Stimulated activated naive B cell treated with anti-CD40 and anti-IgM and Interleukin-4, amounts not matched to agents 10 μg/mL and 1 μg/mL and 100 μg/mL, for 72 hours (primary cell): ENCODE measurements around the gene FKBP6.

ENCODE experiments used
- ATAC-seq, 2 donors: fragments of 150-1000 bp; cut with Tn5 transposase; replicated peaks; 2 replicates each; pipeline ENCODE4 v1.10.0; 2021; ENCODE audit warnings: moderate library complexity in 1 of 2
- DNase-seq: peaks from one replicate; pipeline ENCODE4 v3.0.0; 2021
- H3K27ac Mint-ChIP-seq: one replicate; pipeline ENCODE4 v1.8.0; 2022; ENCODE audit warnings: mild to moderate bottlenecking, mixed read lengths
- H3K27me3 Mint-ChIP-seq, 2 donors: one replicate each; pipeline ENCODE4 v1.8.0; 2022; ENCODE audit warnings: mixed read lengths in 2 of 2
- H3K36me3 Mint-ChIP-seq, 2 donors: one replicate each; pipeline ENCODE4 v1.8.0; 2022; ENCODE audit warnings: mixed read lengths in 2 of 2, mild to moderate bottlenecking in 1 of 2
- H3K4me1 Mint-ChIP-seq, 2 donors: one replicate each; pipeline ENCODE4 v1.8.0; 2022; ENCODE audit warnings: mixed read lengths in 2 of 2, mild to moderate bottlenecking in 1 of 2
- H3K4me3 Mint-ChIP-seq, 2 donors: one replicate each; pipeline ENCODE4 v1.8.0; 2022; ENCODE audit warnings: mild to moderate bottlenecking in 2 of 2, mixed read lengths in 2 of 2, moderate library complexity in 1 of 2
- H3K9me3 Mint-ChIP-seq, 2 donors: one replicate each; pipeline ENCODE4 v1.8.0; 2022; ENCODE audit warnings: mixed read lengths in 2 of 2, mild to moderate bottlenecking in 1 of 2

FKBP6 gene

GRCh38 chr7:73338321-73338720 is 10.4 kb downstream of the FKBP6 start:
- no peaks in the 10 kb centered on the region for H3K9me3 Mint-ChIP-seq
- DNase-seq (no peak), ATAC-seq (no peak)
- no peaks in the 10 kb centered on the region for H3K4me1 Mint-ChIP-seq
- H3K4me3 Mint-ChIP-seq = no peak overlapping the region
- H3K27ac Mint-ChIP-seq = no peak overlapping the region
- no peaks in the 10 kb centered on the region for H3K36me3 Mint-ChIP-seq
- peaks cover 0 to 5% of the 10 kb centered on the region in 2 donors for H3K27me3 Mint-ChIP-seq

- Mint-ChIP-seq H3K27me3 (peaks cover 0 to 13% of the 10 kb centered on the region in 2 donors), H3K27ac (no peak overlapping the region), H3K9me3 (no peaks in the 10 kb centered on the region), H3K36me3 (no peaks in the 10 kb centered on the region), H3K4me1 (peaks cover 0 to 4% of the 10 kb centered on the region in 2 donors), H3K4me3 (no peak overlapping the region)
- ATAC-seq (no peak), DNase-seq (no peak)
Observed at GRCh38 chr7:73340514-73340913, 12.6 kb downstream of the FKBP6 start.

GRCh38 chr7:73341877-73342276 is 13.9 kb downstream of the FKBP6 start:
- no peaks in the 10 kb centered on the region for H3K36me3 Mint-ChIP-seq
- H3K9me3 Mint-ChIP-seq = no peaks in the 10 kb centered on the region
- DNase-seq (no peak), ATAC-seq (no peak)
- no peak overlapping the region for H3K4me3 Mint-ChIP-seq
- peaks cover 0 to 7% of the 10 kb centered on the region in 2 donors for H3K4me1 Mint-ChIP-seq
- no peak overlapping the region for H3K27ac Mint-ChIP-seq
- H3K27me3 Mint-ChIP-seq = peaks cover 0 to 16% of the 10 kb centered on the region in 2 donors

GRCh38 chr7:73342645-73343044 is 14.7 kb downstream of the FKBP6 start:
- ATAC-seq (no peak), DNase-seq (no peak)
- Mint-ChIP-seq H3K9me3 (no peaks in the 10 kb centered on the region), H3K4me3 (no peak overlapping the region), H3K4me1 (peaks cover 0 to 7% of the 10 kb centered on the region in 2 donors), H3K27ac (no peak overlapping the region), H3K36me3 (no peaks in the 10 kb centered on the region), H3K27me3 (peaks cover 0 to 16% of the 10 kb centered on the region in 2 donors)

GRCh38 chr7:73343671-73344380 is 15.9 kb downstream of the FKBP6 start:
- H3K27me3 Mint-ChIP-seq = peaks cover 0 to 20% of the 10 kb centered on the region in 2 donors
- no peaks in the 10 kb centered on the region for H3K9me3 Mint-ChIP-seq
- H3K4me3 Mint-ChIP-seq = no peak overlapping the region
- H3K4me1 Mint-ChIP-seq = peaks cover 0 to 7% of the 10 kb centered on the region in 2 donors
- ATAC-seq (no peak), DNase-seq (no peak)
- H3K27ac Mint-ChIP-seq = no peak overlapping the region
- H3K36me3 Mint-ChIP-seq = no peaks in the 10 kb centered on the region

GRCh38 chr7:73345538-73345937 is 17.6 kb downstream of the FKBP6 start:
- Mint-ChIP-seq H3K9me3 (no peaks in the 10 kb centered on the region), H3K4me3 (no peak overlapping the region), H3K36me3 (no peaks in the 10 kb centered on the region), H3K27ac (no peak overlapping the region), H3K27me3 (peaks cover 0 to 20% of the 10 kb centered on the region in 2 donors), H3K4me1 (peaks cover 0 to 7% of the 10 kb centered on the region in 2 donors)
- ATAC-seq (no peak), DNase-seq (no peak)

- no peak overlapping the region for H3K27ac Mint-ChIP-seq
- DNase-seq (no peak), ATAC-seq (no peak)
- peaks cover 0 to 20% of the 10 kb centered on the region in 2 donors for H3K27me3 Mint-ChIP-seq
- H3K9me3 Mint-ChIP-seq = no peaks in the 10 kb centered on the region
- no peaks in the 10 kb centered on the region for H3K36me3 Mint-ChIP-seq
- peaks cover 0 to 7% of the 10 kb centered on the region in 2 donors for H3K4me1 Mint-ChIP-seq
- no peak overlapping the region for H3K4me3 Mint-ChIP-seq
Observed at GRCh38 chr7:73345951-73346350, 18.0 kb downstream of the FKBP6 start.

- Mint-ChIP-seq H3K27ac (no peak overlapping the region), H3K27me3 (peaks cover 0 to 10% of the 10 kb centered on the region in 2 donors), H3K4me1 (peaks cover 0 to 7% of the 10 kb centered on the region in 2 donors), H3K9me3 (peaks cover 6 to 11% of the 10 kb centered on the region in 2 donors), H3K4me3 (no peak overlapping the region), H3K36me3 (peaks cover 0 to 5% of the 10 kb centered on the region in 2 donors)
- DNase-seq (no peak), ATAC-seq (no peak)
Observed at GRCh38 chr7:73349763-73350162, 21.8 kb downstream of the FKBP6 start.

- Mint-ChIP-seq H3K36me3 (peaks cover 0 to 5% of the 10 kb centered on the region in 2 donors), H3K27ac (no peak overlapping the region), H3K9me3 (peaks cover 6 to 11% of the 10 kb centered on the region in 2 donors), H3K27me3 (peaks cover 0 to 7% of the 10 kb centered on the region in 2 donors), H3K4me1 (peaks cover 0 to 4% of the 10 kb centered on the region in 2 donors), H3K4me3 (no peak overlapping the region)
- DNase-seq = no peak
- ATAC-seq = no peak
Observed at GRCh38 chr7:73350306-73351068, 22.5 kb downstream of the FKBP6 start.

GRCh38 chr7:73351447-73352167 is 23.6 kb downstream of the FKBP6 start:
- H3K27ac Mint-ChIP-seq = no peak overlapping the region
- ATAC-seq (peak in 1 of 2 donors; percentile 7), DNase-seq (no peak)
- peaks cover 6 to 11% of the 10 kb centered on the region in 2 donors for H3K9me3 Mint-ChIP-seq
- no peaks in the 10 kb centered on the region for H3K4me1 Mint-ChIP-seq
- H3K4me3 Mint-ChIP-seq = no peak overlapping the region
- H3K27me3 Mint-ChIP-seq = peaks cover 0 to 4% of the 10 kb centered on the region in 2 donors
- peaks cover 0 to 5% of the 10 kb centered on the region in 2 donors for H3K36me3 Mint-ChIP-seq

- H3K36me3 Mint-ChIP-seq = peaks cover 0 to 5% of the 10 kb centered on the region in 2 donors
- H3K4me3 Mint-ChIP-seq = no peak overlapping the region
- DNase-seq (no peak), ATAC-seq (no peak)
- H3K27me3 Mint-ChIP-seq = peaks cover 2 to 4% of the 10 kb centered on the region in 2 donors
- peaks cover 0 to 2% of the 10 kb centered on the region in 2 donors for H3K4me1 Mint-ChIP-seq
- no peak overlapping the region for H3K27ac Mint-ChIP-seq
- peaks cover 6 to 11% of the 10 kb centered on the region in 2 donors for H3K9me3 Mint-ChIP-seq
Observed at GRCh38 chr7:73352784-73353183, 24.8 kb downstream of the FKBP6 start.

GRCh38 chr7:73353243-73353642 is 25.3 kb downstream of the FKBP6 start:
- Mint-ChIP-seq H3K27ac (no peak overlapping the region), H3K27me3 (peaks cover 2 to 6% of the 10 kb centered on the region in 2 donors), H3K9me3 (peaks cover 6 to 11% of the 10 kb centered on the region in 2 donors), H3K4me3 (no peak overlapping the region), H3K4me1 (peaks cover 0 to 6% of the 10 kb centered on the region in 2 donors), H3K36me3 (peaks cover 0 to 5% of the 10 kb centered on the region in 2 donors)
- ATAC-seq (no peak), DNase-seq (no peak)

- no peak for DNase-seq
- Mint-ChIP-seq H3K27me3 (peaks cover 4 to 10% of the 10 kb centered on the region in 2 donors), H3K9me3 (peaks cover 6 to 11% of the 10 kb centered on the region in 2 donors), H3K4me1 (peaks cover under 1 to 9% of the 10 kb centered on the region in 2 donors), H3K36me3 (peaks cover 0 to 5% of the 10 kb centered on the region in 2 donors), H3K27ac (no peak overlapping the region), H3K4me3 (no peak overlapping the region)
- no peak for ATAC-seq
Observed at GRCh38 chr7:73354196-73354595, 26.2 kb downstream of the FKBP6 start.

GRCh38 chr7:73354821-73355220 is 26.9 kb downstream of the FKBP6 start:
- Mint-ChIP-seq H3K4me1 (peaks cover 4 to 15% of the 10 kb centered on the region in 2 donors), H3K36me3 (peaks cover 0 to 5% of the 10 kb centered on the region in 2 donors), H3K27me3 (peaks cover 8 to 16% of the 10 kb centered on the region in 2 donors), H3K9me3 (peaks cover 6 to 11% of the 10 kb centered on the region in 2 donors), H3K4me3 (no peak overlapping the region), H3K27ac (no peak overlapping the region)
- no peak for DNase-seq
- no peak for ATAC-seq
